ENCODE data around the gene GPHA2.

Gene GPHA2

GRCh38 chr11:64919627-64920026, 16.1 kb downstream of the GPHA2 start:
- Histone ChIP-seq H3K4me2 (ENCODE audit: low read length) (no peak overlapping the region), H3K9ac (ENCODE audit: low read length) (no peak overlapping the region), H3K4me1 (ENCODE audit: low read length) (peaks cover 26% of the 10 kb centered on the region), H3K27ac (ENCODE audit: low read length) (no peak overlapping the region), H4K20me1 (ENCODE audit: insufficient read depth, low read length) (no peaks in the 10 kb centered on the region), H3K27me3 (ENCODE audit: low read depth, low read length) (no peaks in the 10 kb centered on the region), H3K36me3 (replicated peaks; ENCODE audit: low read depth, low read length) (no peaks in the 10 kb centered on the region), H3K9me3 (ENCODE audit: insufficient read depth, low read length) (no peaks in the 10 kb centered on the region), H3K4me3 (ENCODE audit: low read length) (no peak overlapping the region), H2AFZ (ENCODE audit: low read depth, low read length) (no peak overlapping the region), H3K79me2 (ENCODE audit: low read length) (peaks cover 18% of the 10 kb centered on the region)
- TF ChIP-seq CTCF (IDR thresholded peaks at IDR 0.05; ENCODE audit: low read depth, low read length): no peak
- TF ChIP-seq EZH2phosphoT487 (IDR thresholded peaks at IDR 0.05; ENCODE audit: low read depth): no peak

GRCh38 chr11:64918017-64918416, 17.7 kb downstream of the GPHA2 start:
- Histone ChIP-seq H3K9ac (ENCODE audit: low read length) (peak overlapping the region; percentile 83), H3K4me1 (ENCODE audit: low read length) (peaks cover 16% of the 10 kb centered on the region), H2AFZ (ENCODE audit: low read depth, low read length) (peak overlapping the region; percentile 68), H3K36me3 (replicated peaks; ENCODE audit: low read depth, low read length) (no peaks in the 10 kb centered on the region), H3K4me2 (ENCODE audit: low read length) (peak overlapping the region; percentile 88), H4K20me1 (ENCODE audit: insufficient read depth, low read length) (no peaks in the 10 kb centered on the region), H3K27me3 (ENCODE audit: low read depth, low read length) (no peaks in the 10 kb centered on the region), H3K4me3 (ENCODE audit: low read length) (peak overlapping the region; percentile 85), H3K79me2 (ENCODE audit: low read length) (peaks cover 18% of the 10 kb centered on the region), H3K27ac (ENCODE audit: low read length) (peak overlapping the region; percentile 35), H3K9me3 (ENCODE audit: insufficient read depth, low read length) (no peaks in the 10 kb centered on the region)
- peak; percentile 58 for TF ChIP-seq CTCF (IDR thresholded peaks at IDR 0.05; ENCODE audit: low read depth, low read length)
- no peak for TF ChIP-seq EZH2phosphoT487 (IDR thresholded peaks at IDR 0.05; ENCODE audit: low read depth)

GRCh38 chr11:64917663-64917995, 18.1 kb downstream of the GPHA2 start:
- Histone ChIP-seq H3K9me3 (ENCODE audit: insufficient read depth, low read length) (no peaks in the 10 kb centered on the region), H3K36me3 (replicated peaks; ENCODE audit: low read depth, low read length) (no peaks in the 10 kb centered on the region), H4K20me1 (ENCODE audit: insufficient read depth, low read length) (no peaks in the 10 kb centered on the region), H3K4me3 (ENCODE audit: low read length) (peak overlapping the region; percentile 85), H2AFZ (ENCODE audit: low read depth, low read length) (peak overlapping the region; percentile 68), H3K79me2 (ENCODE audit: low read length) (peaks cover 18% of the 10 kb centered on the region), H3K27me3 (ENCODE audit: low read depth, low read length) (no peaks in the 10 kb centered on the region), H3K4me1 (ENCODE audit: low read length) (peaks cover 16% of the 10 kb centered on the region), H3K4me2 (ENCODE audit: low read length) (peak overlapping the region; percentile 88), H3K9ac (ENCODE audit: low read length) (peak overlapping the region; percentile 83), H3K27ac (ENCODE audit: low read length) (peak overlapping the region; percentile 35)
- no peak for TF ChIP-seq CTCF (IDR thresholded peaks at IDR 0.05; ENCODE audit: low read depth, low read length)
- TF ChIP-seq EZH2phosphoT487 (IDR thresholded peaks at IDR 0.05; ENCODE audit: low read depth): no peak

- peaks cover 18% of the 10 kb centered on the region for H3K79me2 ChIP-seq (ENCODE audit: low read length)
- peaks cover 16% of the 10 kb centered on the region for H3K4me1 ChIP-seq (ENCODE audit: low read length)
Observed at GRCh38 chr11:64916775-64917662, 18.7 kb downstream of the GPHA2 start, which contains the start of gene ATG2A. Gene ATG2A (minus strand): TSS chr11:64917209. CDS start chr11:64917135, 74 bp downstream.

More at GRCh38 chr11:64916775-64917662, 18.7 kb downstream of the GPHA2 start, which contains the start of gene ATG2A:
- H4K20me1 ChIP-seq (ENCODE audit: insufficient read depth, low read length): no peaks in the 10 kb centered on the region
- H3K27ac ChIP-seq (ENCODE audit: low read length): peak within 1 kb of the TSS; percentile 35
- no peaks in the 10 kb centered on the region for H3K9me3 ChIP-seq (ENCODE audit: insufficient read depth, low read length)
- peaks cover 2% of the 10 kb centered on the region for H3K36me3 ChIP-seq (replicated peaks; ENCODE audit: low read depth, low read length)
- peak within 1 kb of the TSS; percentile 98 for H3K4me2 ChIP-seq (ENCODE audit: low read length)
- H3K27me3 ChIP-seq (ENCODE audit: low read depth, low read length): no peaks in the 10 kb centered on the region
- peak within 1 kb of the TSS; percentile 89 for H3K9ac ChIP-seq (ENCODE audit: low read length)
- peak within 1 kb of the TSS; percentile 90 for H3K4me3 ChIP-seq (ENCODE audit: low read length)
- TF ChIP-seq EZH2phosphoT487 (IDR thresholded peaks at IDR 0.05; ENCODE audit: low read depth) (no peak), CTCF (IDR thresholded peaks at IDR 0.05; ENCODE audit: low read depth, low read length) (no peak)
- H2AFZ ChIP-seq (ENCODE audit: low read depth, low read length): peak within 1 kb of the TSS; percentile 68
